Parathyroid adenoma (tissue), 2 donors: Measurements from ENCODE around the gene MMS19.

ENCODE experiments used
- H2AFZ ChIP-seq: fragments of 300-600 bp; sonication (generic); one replicate; pipeline ENCODE4 v1.7.0; 2017; ENCODE audit warnings: antibody characterized with exemption, mild to moderate bottlenecking
- H3K27ac ChIP-seq: fragments of 300-600 bp; sonication (generic); one replicate; pipeline ENCODE4 v1.7.0; 2017
- H3K27me3 ChIP-seq: fragments of 300-600 bp; sonication (generic); one replicate; pipeline ENCODE4 v1.7.0; 2017; ENCODE audit warnings: low read length; ENCODE audit not compliant: control insufficient read depth, insufficient read depth
- H3K36me3 ChIP-seq: fragments of 300-600 bp; sonication (generic); one replicate; pipeline ENCODE4 v1.7.0; 2017; ENCODE audit warnings: low read length; ENCODE audit not compliant: control insufficient read depth, insufficient read depth
- H3K4me1 ChIP-seq: fragments of 300-600 bp; sonication (generic); one replicate; pipeline ENCODE4 v1.7.0; 2017; ENCODE audit warnings: control low read depth
- H3K4me2 ChIP-seq: fragments of 300-600 bp; sonication (generic); one replicate; pipeline ENCODE4 v1.7.0; 2017; ENCODE audit warnings: low read length
- H3K4me3 ChIP-seq: fragments of 300-600 bp; sonication (generic); one replicate; pipeline ENCODE4 v1.7.0; 2017; ENCODE audit warnings: low read depth, low read length
- H3K79me2 ChIP-seq: fragments of 300-600 bp; sonication (generic); one replicate; pipeline ENCODE4 v1.7.0; 2017; ENCODE audit warnings: control low read depth
- H3K9ac ChIP-seq: fragments of 300-600 bp; sonication (generic); one replicate; pipeline ENCODE4 v1.7.0; 2017; ENCODE audit warnings: mild to moderate bottlenecking
- H3K9me3 ChIP-seq: fragments of 300-600 bp; sonication (generic); one replicate; pipeline ENCODE4 v1.7.0; 2017; ENCODE audit warnings: low read length; ENCODE audit not compliant: control insufficient read depth
- TF ChIP-seq, protein P1 (sequence below): fragments of 300-600 bp; sonication (generic); IDR thresholded peaks from one replicate; pipeline ENCODE4 v1.7.0; 2017; ENCODE audit warnings: antibody characterized with exemption, mild to moderate bottlenecking
- donor health status: primary hyperparathyroidism.

Gene MMS19

DNA sequence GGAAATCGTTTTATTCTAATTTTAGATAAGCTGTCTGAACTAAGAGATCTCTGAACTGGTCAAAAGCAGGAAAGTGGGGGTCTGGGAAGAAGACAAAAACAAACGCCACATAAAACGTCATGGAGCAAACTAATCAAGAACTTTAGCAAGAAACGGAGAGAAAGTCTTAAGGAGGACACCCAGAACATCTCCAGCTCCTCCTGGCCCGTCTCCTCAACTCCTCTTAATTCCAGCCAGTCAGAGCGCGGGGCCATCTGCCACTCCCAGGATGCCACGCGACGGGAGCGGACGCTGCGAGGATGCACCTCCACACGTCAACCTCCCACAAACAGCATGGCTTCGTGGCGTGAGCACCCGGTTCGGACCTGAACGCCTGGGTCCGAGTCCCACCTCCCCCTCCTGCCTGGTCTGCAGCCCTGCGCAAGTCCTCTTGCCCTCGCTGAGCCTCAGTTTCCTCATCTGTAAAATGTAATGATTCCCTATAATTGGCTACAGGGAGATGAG is 598 bp downstream of the MMS19 start:
- peaks cover 38% of the 10 kb centered on the region for H3K79me2 ChIP-seq
- peak overlapping the region; percentile 81 for H3K27ac ChIP-seq
- peak overlapping the region; percentile 98 for H3K4me2 ChIP-seq
- no peaks in the 10 kb centered on the region for H3K36me3 ChIP-seq
- H2AFZ ChIP-seq, result peak overlapping the region; percentile 78
- H3K27me3 ChIP-seq, result no peaks in the 10 kb centered on the region
- H3K4me3 ChIP-seq, result peak overlapping the region; percentile 90
- peaks cover 3% of the 10 kb centered on the region for H3K4me1 ChIP-seq
- peak overlapping the region; percentile 21 for H3K9ac ChIP-seq
- TF ChIP-seq, protein P1, sequence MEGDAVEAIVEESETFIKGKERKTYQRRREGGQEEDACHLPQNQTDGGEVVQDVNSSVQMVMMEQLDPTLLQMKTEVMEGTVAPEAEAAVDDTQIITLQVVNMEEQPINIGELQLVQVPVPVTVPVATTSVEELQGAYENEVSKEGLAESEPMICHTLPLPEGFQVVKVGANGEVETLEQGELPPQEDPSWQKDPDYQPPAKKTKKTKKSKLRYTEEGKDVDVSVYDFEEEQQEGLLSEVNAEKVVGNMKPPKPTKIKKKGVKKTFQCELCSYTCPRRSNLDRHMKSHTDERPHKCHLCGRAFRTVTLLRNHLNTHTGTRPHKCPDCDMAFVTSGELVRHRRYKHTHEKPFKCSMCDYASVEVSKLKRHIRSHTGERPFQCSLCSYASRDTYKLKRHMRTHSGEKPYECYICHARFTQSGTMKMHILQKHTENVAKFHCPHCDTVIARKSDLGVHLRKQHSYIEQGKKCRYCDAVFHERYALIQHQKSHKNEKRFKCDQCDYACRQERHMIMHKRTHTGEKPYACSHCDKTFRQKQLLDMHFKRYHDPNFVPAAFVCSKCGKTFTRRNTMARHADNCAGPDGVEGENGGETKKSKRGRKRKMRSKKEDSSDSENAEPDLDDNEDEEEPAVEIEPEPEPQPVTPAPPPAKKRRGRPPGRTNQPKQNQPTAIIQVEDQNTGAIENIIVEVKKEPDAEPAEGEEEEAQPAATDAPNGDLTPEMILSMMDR, result no peak
- H3K9me3 ChIP-seq, result no peaks in the 10 kb centered on the region

DNA sequence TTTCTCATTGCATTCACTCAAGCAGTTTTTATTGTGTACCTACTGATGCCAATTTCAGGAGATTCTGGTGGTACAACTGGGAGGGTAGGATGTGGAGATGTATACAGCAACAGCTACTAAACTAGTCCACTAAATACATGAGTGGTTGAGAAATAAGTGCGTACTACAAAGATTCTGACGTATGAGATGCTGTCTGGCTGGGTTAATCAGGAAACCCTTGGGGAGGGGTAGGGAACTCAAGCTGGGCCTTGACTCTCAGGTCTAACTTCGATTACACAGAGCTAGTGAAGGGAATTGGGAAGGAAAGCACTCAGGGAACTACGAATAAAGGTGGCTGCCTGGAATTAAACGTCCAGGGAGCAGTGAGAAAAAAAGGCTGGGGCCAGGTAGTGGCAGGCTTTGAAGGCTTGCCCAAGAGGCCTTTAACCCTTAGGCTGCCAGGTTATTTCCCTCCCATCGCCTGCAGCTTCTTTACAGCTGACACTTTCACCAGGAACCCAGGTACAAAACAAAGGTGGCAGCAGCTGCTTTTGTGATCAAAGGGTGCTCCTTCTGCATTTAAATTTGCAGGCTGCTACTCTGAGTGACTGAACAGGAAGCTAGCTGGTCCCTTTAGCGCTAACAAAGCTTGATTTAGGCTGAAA is 3.2 kb downstream of the MMS19 start:
- Histone ChIP-seq H3K9ac (no peak overlapping the region), H3K4me2 (no peak overlapping the region), H3K36me3 (no peaks in the 10 kb centered on the region), H3K9me3 (no peaks in the 10 kb centered on the region), H3K4me1 (peaks cover 3% of the 10 kb centered on the region), H3K27ac (no peak overlapping the region), H3K4me3 (no peak overlapping the region), H2AFZ (no peak overlapping the region), H3K27me3 (no peaks in the 10 kb centered on the region), H3K79me2 (peaks cover 56% of the 10 kb centered on the region)
- TF ChIP-seq, protein P1, result no peak

DNA sequence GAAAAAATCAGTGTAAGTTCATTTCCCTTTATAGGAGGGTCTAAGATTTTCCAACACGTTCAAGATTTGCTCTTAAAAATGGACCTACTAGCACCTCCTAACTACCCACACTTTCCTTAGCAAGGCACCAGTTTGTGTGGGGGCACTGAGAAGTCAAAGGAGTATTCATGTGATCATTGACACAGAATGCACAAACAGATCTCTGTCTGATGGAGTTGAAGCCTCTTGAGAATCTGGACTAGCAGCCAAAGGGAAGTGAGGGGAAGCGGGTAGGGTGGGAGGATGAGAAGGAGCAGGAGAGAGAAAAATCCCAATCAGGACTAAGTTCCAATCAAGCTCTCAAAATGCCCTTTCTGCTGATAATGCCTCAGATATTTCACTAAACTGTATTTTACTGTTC is 4.1 kb downstream of the MMS19 start:
- Histone ChIP-seq H3K9me3 (no peaks in the 10 kb centered on the region), H3K4me3 (no peak overlapping the region), H3K27me3 (no peaks in the 10 kb centered on the region), H2AFZ (no peak overlapping the region), H3K36me3 (no peaks in the 10 kb centered on the region), H3K4me2 (no peak overlapping the region), H3K79me2 (peaks cover 64% of the 10 kb centered on the region), H3K4me1 (no peaks in the 10 kb centered on the region), H3K27ac (no peak overlapping the region), H3K9ac (no peak overlapping the region)
- TF ChIP-seq, protein P1, result no peak

DNA sequence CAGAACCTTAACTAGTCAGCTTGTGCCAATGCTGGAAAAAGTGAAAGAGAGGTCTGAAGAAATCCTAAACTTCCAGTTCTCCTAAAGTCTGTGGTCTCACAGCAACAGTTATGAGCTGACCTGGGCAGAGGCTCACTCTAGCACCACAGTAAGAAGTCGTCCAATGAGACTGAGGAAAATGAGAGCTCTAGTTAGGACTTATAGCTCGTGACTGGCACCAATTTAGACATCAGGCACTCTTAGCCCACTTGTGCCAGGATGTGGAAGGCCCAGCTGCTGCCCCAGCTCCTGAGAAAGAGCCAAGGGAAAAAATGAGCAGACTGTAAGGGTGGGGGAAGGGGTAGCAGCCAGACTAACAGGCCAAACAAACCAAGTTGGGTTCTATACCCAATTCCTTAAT is 7.6 kb downstream of the MMS19 start:
- no peaks in the 10 kb centered on the region for H3K4me1 ChIP-seq

More for the DNA sequence above, 7.6 kb downstream of the MMS19 start:
- Histone ChIP-seq H3K9me3 (no peaks in the 10 kb centered on the region), H3K4me2 (no peak overlapping the region), H3K27ac (no peak overlapping the region), H3K27me3 (no peaks in the 10 kb centered on the region), H3K4me3 (no peak overlapping the region), H2AFZ (no peak overlapping the region), H3K9ac (no peak overlapping the region), H3K36me3 (no peaks in the 10 kb centered on the region), H3K79me2 (peaks cover 65% of the 10 kb centered on the region)
- TF ChIP-seq, protein P1, result no peak
